CD4-positive, CD25-positive, alpha-beta regulatory T cell (primary cell): ENCODE results near the gene DAAM1. TPM values are rescaled to one million over a fixed set of nuclear protein-coding genes. Genes with fewer than 3 reads are reported as not detected.
A peak's percentile ranks its signal among the peaks of the same experiment; 100 is the strongest.

ENCODE experiments used
- ATAC-seq, 2 donors: fragments of 150-1000 bp; cut with Tn5 transposase; one replicate each; pipeline ENCODE4 v1.10.0; 2021; ENCODE audit warnings: low read depth in 2 of 2, moderate number of reproducible peaks in 2 of 2, moderate library complexity in 1 of 2
- DNase-seq, 3 donors: peaks; one replicate each; pipeline versions ENCODE4 v3.0.0 to v3.0.0-alpha.2; 2012 to 2022; ENCODE audit warnings: mixed read lengths in 1 of 3
- H3K27ac ChIP-seq: one replicate; pipeline ENCODE4 v1.7.0; 2013; ENCODE audit warnings: mild to moderate bottlenecking, low read length; ENCODE audit not compliant: insufficient read depth, poor library complexity, severe bottlenecking
- H3K27me3 ChIP-seq: one replicate; pipeline ENCODE4 v1.7.0; 2013; ENCODE audit warnings: low read length; ENCODE audit not compliant: control insufficient read depth, insufficient read depth
- H3K36me3 ChIP-seq: one replicate; pipeline ENCODE4 v1.7.0; 2013; ENCODE audit warnings: mild to moderate bottlenecking, low read length, moderate library complexity; ENCODE audit not compliant: control insufficient read depth, insufficient read depth
- H3K4me1 ChIP-seq: 2 replicates; pipeline ENCODE4 v1.7.0; 2013; ENCODE audit warnings: mild to moderate bottlenecking, low read length; ENCODE audit not compliant: insufficient read depth, control insufficient read depth, poor library complexity, severe bottlenecking
- H3K4me3 ChIP-seq: one replicate; pipeline ENCODE4 v1.7.0; 2013; ENCODE audit warnings: low read depth, mild to moderate bottlenecking, low read length, moderate library complexity
- H3K9me3 ChIP-seq, 2 experiments: 1 replicate in 1 of 2; 2 replicates in 1 of 2; pipeline ENCODE4 v1.7.0; 2013; ENCODE audit warnings: low read length in 2 of 2, mild to moderate bottlenecking in 1 of 2, moderate library complexity in 1 of 2; ENCODE audit not compliant: control insufficient read depth in 2 of 2
- H3K27ac Mint-ChIP-seq, 3 donors: one replicate each; pipeline ENCODE4 v1.8.0; 2020 to 2022; ENCODE audit warnings: mild to moderate bottlenecking in 3 of 3, mixed read lengths in 3 of 3, moderate library complexity in 2 of 3
- H3K27me3 Mint-ChIP-seq: one replicate; pipeline ENCODE4 v1.8.0; 2022; ENCODE audit warnings: mild to moderate bottlenecking, mixed read lengths
- H3K36me3 Mint-ChIP-seq: one replicate; pipeline ENCODE4 v1.8.0; 2020; ENCODE audit warnings: mixed read lengths
- H3K4me1 Mint-ChIP-seq, 4 donors: one replicate each; pipeline ENCODE4 v1.8.0; 2020 to 2022; ENCODE audit warnings: mixed read lengths in 4 of 4, mild to moderate bottlenecking in 1 of 4
- H3K4me3 Mint-ChIP-seq, 4 donors: one replicate each; pipeline ENCODE4 v1.8.0; 2020 to 2022; ENCODE audit warnings: mild to moderate bottlenecking in 4 of 4, mixed read lengths in 4 of 4, moderate library complexity in 3 of 4
- H3K9me3 Mint-ChIP-seq, 7 donors: one replicate each; pipeline ENCODE4 v1.8.0; 2020 to 2022; ENCODE audit warnings: mixed read lengths in 7 of 7, mild to moderate bottlenecking in 3 of 7, moderate library complexity in 2 of 7
- polyA plus RNA-seq, 4 donors: library from polyadenylated mRNA; unstranded; fragments of 300-500 nt; fragmentation: Illumina TruSeq; gene quantifications; one replicate each; pipeline ENCODE4 v1.2.3, GENCODE V29; 2021
- total RNA-seq: library from RNA; stranded (reverse); gene quantifications from one replicate; pipeline ENCODE4 v1.2.3, GENCODE V29; 2022

DAAM1 gene
- total and polyA plus RNA-seq, 5 donors from 2014 or later: 6.1 to 36.5 (median 11.2) TPM

DNA sequence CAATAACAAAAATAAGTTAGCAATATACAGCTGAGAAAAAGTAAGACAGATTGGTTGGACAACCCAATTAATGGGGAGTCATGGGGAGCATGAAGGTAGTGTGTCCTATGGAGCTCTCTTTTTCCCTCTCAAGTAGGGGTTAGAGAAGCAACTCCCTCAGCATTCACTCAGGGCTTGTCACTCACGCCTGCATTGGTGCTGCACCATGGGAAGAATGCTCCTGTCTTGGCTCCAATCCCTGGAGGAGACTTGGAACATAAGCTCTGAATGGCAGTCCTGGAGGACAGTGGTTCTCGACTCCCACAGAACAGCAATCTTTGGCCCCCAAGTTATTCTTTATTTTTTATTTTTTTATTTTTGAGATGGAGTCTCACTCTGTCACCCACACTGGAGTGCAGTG, 113.8 kb downstream of the DAAM1 start:
- H3K36me3 Mint-ChIP-seq: peaks cover 6% of the 10 kb centered on the region
- H3K27me3 ChIP-seq: no peaks in the 10 kb centered on the region
- no peak overlapping the region for H3K27ac ChIP-seq
- no peaks in the 10 kb centered on the region for H3K36me3 ChIP-seq
- H3K27ac Mint-ChIP-seq: no peak overlapping the region
- H3K9me3 Mint-ChIP-seq: no peaks in the 10 kb centered on the region
- H3K4me3 ChIP-seq: no peak overlapping the region
- peaks cover 20% of the 10 kb centered on the region for H3K4me1 ChIP-seq
- no peaks in the 10 kb centered on the region for H3K9me3 ChIP-seq
- H3K4me3 Mint-ChIP-seq: no peak overlapping the region
- H3K4me1 Mint-ChIP-seq: peaks cover 32 to 52% (median 40%) of the 10 kb centered on the region in 4 donors
- DNase-seq (no peak), ATAC-seq (no peak)
- H3K27me3 Mint-ChIP-seq: no peaks in the 10 kb centered on the region

GRCh38 chr14:59303216-59303615, 114.7 kb downstream of the DAAM1 start:
- peaks cover 33 to 58% (median 34%) of the 10 kb centered on the region in 4 donors for H3K4me1 Mint-ChIP-seq
- no peaks in the 10 kb centered on the region for H3K27me3 Mint-ChIP-seq
- Histone ChIP-seq H3K36me3 (no peaks in the 10 kb centered on the region), H3K27me3 (no peaks in the 10 kb centered on the region), H3K9me3 (no peaks in the 10 kb centered on the region), H3K27ac (no peak overlapping the region), H3K4me3 (no peak overlapping the region), H3K4me1 (peaks cover 15% of the 10 kb centered on the region)
- no peak overlapping the region for H3K27ac Mint-ChIP-seq
- no peak overlapping the region for H3K4me3 Mint-ChIP-seq
- H3K36me3 Mint-ChIP-seq: peaks cover 6% of the 10 kb centered on the region
- DNase-seq: no peak
- ATAC-seq: no peak
- H3K9me3 Mint-ChIP-seq: no peaks in the 10 kb centered on the region

GRCh38 chr14:59305231-59305630, 116.8 kb downstream of the DAAM1 start:
- peaks cover 6% of the 10 kb centered on the region for H3K36me3 Mint-ChIP-seq
- no peak for ATAC-seq
- H3K36me3 ChIP-seq: no peaks in the 10 kb centered on the region
- no peaks in the 10 kb centered on the region for H3K9me3 Mint-ChIP-seq
- H3K4me1 Mint-ChIP-seq: peaks cover 22 to 46% (median 28%) of the 10 kb centered on the region in 4 donors
- peaks cover 15% of the 10 kb centered on the region for H3K4me1 ChIP-seq
- no peak overlapping the region for H3K27ac Mint-ChIP-seq
- no peaks in the 10 kb centered on the region for H3K27me3 Mint-ChIP-seq
- H3K4me3 ChIP-seq: no peak overlapping the region
- H3K27me3 ChIP-seq: no peaks in the 10 kb centered on the region
- no peak for DNase-seq
- no peaks in the 10 kb centered on the region for H3K9me3 ChIP-seq
- H3K27ac ChIP-seq: no peak overlapping the region
- H3K4me3 Mint-ChIP-seq: no peak overlapping the region

DNA sequence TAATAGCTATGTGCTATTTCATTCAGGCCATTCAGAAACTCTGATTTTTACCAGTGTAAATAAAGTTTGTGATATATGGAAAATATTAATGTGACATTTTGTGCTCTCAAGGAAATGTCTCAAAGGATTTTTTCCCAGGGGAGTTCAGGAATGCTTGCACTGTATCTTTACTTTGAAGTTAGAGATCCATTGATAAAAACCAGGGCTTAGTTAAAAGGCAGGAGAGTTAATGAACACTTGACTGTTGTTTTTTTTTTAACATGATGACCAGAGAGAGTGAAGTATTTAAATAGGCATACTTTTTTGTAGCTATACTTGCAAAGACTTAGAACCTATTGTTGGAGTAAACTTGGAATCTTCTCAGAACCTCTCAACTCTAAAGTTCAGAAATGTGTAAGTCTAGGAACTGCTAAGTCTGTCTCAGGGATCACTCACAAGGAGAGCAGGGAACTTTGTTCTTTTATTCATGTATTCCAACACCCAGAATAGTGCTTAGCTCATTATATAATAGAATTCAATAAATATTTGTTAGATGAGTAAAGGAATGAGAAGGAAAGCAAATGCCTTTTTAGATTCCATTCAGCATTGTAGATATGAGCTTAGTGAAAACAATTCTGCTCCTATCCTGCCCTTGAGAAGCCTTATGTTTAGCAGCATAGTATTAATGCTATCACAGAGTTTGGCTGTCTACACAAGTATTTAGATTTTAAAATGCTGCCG, 117.5 kb downstream of the DAAM1 start:
- Mint-ChIP-seq H3K27ac (no peak overlapping the region), H3K9me3 (no peaks in the 10 kb centered on the region), H3K4me1 (peaks cover 17 to 47% (median 25%) of the 10 kb centered on the region in 4 donors), H3K4me3 (no peak overlapping the region), H3K27me3 (no peaks in the 10 kb centered on the region), H3K36me3 (peaks cover 6% of the 10 kb centered on the region)
- Histone ChIP-seq H3K9me3 (no peaks in the 10 kb centered on the region), H3K36me3 (no peaks in the 10 kb centered on the region), H3K4me3 (no peak overlapping the region), H3K4me1 (peaks cover 10% of the 10 kb centered on the region), H3K27ac (no peak overlapping the region), H3K27me3 (no peaks in the 10 kb centered on the region)
- DNase-seq: no peak
- ATAC-seq: no peak

DNA sequence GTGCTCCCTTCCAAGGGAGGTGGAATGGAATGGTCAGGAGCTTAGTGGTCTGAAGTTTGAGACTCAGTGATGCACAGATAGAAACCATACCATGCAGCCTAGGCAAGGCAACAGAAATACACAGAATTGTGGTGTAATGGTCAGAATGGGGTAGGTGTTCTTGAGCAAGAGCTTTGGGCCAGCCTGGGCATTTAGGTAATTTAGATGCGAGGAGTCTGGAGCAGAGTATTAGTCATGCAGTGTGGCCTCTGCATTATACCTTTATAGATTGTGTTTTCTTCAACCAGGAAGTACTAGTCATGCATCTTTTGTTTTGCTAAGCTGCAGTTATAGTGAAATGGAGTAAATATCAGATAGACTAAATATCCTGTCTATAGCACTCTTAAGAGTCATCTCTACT, 118.3 kb downstream of the DAAM1 start:
- H3K27me3 ChIP-seq: no peaks in the 10 kb centered on the region
- H3K4me3 ChIP-seq: no peak overlapping the region
- Mint-ChIP-seq H3K4me1 (peaks cover 9 to 40% (median 19%) of the 10 kb centered on the region in 4 donors), H3K4me3 (no peak overlapping the region), H3K36me3 (peaks cover 6% of the 10 kb centered on the region), H3K9me3 (no peaks in the 10 kb centered on the region), H3K27ac (peak overlapping the region in 1 of 3 donors; percentile 1), H3K27me3 (no peaks in the 10 kb centered on the region)
- H3K27ac ChIP-seq: no peak overlapping the region
- DNase-seq: peak in 1 of 3 donors; percentile 26
- H3K36me3 ChIP-seq: no peaks in the 10 kb centered on the region
- peak; percentile 42 to 67 for ATAC-seq
- H3K4me1 ChIP-seq: peaks cover 3% of the 10 kb centered on the region
- H3K9me3 ChIP-seq: no peaks in the 10 kb centered on the region

- ATAC-seq: no peak
- no peak for DNase-seq
- Histone ChIP-seq H3K4me3 (no peak overlapping the region), H3K27me3 (no peaks in the 10 kb centered on the region), H3K4me1 (no peaks in the 10 kb centered on the region), H3K36me3 (no peaks in the 10 kb centered on the region), H3K27ac (no peak overlapping the region), H3K9me3 (no peaks in the 10 kb centered on the region)
- Mint-ChIP-seq H3K27me3 (no peaks in the 10 kb centered on the region), H3K4me3 (no peak overlapping the region), H3K4me1 (peaks cover 6 to 37% (median 19%) of the 10 kb centered on the region in 4 donors), H3K9me3 (no peaks in the 10 kb centered on the region), H3K36me3 (peaks cover 6% of the 10 kb centered on the region), H3K27ac (peak overlapping the region in 1 of 3 donors; percentile 20)
These were observed 119.6 kb downstream of the DAAM1 start for GRCh38 chr14:59308086-59308485.

GRCh38 chr14:59308673-59309072, 120.2 kb downstream of the DAAM1 start:
- H3K4me3 ChIP-seq: no peak overlapping the region
- no peak overlapping the region for H3K27ac ChIP-seq
- H3K4me1 ChIP-seq: no peaks in the 10 kb centered on the region
- H3K9me3 ChIP-seq: no peaks in the 10 kb centered on the region
- Mint-ChIP-seq H3K4me3 (no peak overlapping the region), H3K9me3 (no peaks in the 10 kb centered on the region), H3K36me3 (peaks cover 6% of the 10 kb centered on the region), H3K27me3 (no peaks in the 10 kb centered on the region), H3K4me1 (peaks cover 6 to 37% (median 19%) of the 10 kb centered on the region in 4 donors), H3K27ac (no peak overlapping the region)
- H3K27me3 ChIP-seq: no peaks in the 10 kb centered on the region
- DNase-seq (no peak), ATAC-seq (no peak)
- H3K36me3 ChIP-seq: no peaks in the 10 kb centered on the region

GRCh38 chr14:59309291-59309900, 120.9 kb downstream of the DAAM1 start:
- Histone ChIP-seq H3K36me3 (no peaks in the 10 kb centered on the region), H3K4me1 (no peaks in the 10 kb centered on the region)

More at GRCh38 chr14:59309291-59309900, 120.9 kb downstream of the DAAM1 start:
- Mint-ChIP-seq H3K9me3 (no peaks in the 10 kb centered on the region), H3K36me3 (peaks cover 6% of the 10 kb centered on the region), H3K27ac (no peak overlapping the region), H3K4me1 (peaks cover 6 to 37% (median 18%) of the 10 kb centered on the region in 4 donors), H3K27me3 (no peaks in the 10 kb centered on the region), H3K4me3 (no peak overlapping the region)
- no peaks in the 10 kb centered on the region for H3K27me3 ChIP-seq
- H3K4me3 ChIP-seq: no peak overlapping the region
- H3K9me3 ChIP-seq: no peaks in the 10 kb centered on the region
- H3K27ac ChIP-seq: no peak overlapping the region
- no peak for DNase-seq
- ATAC-seq: no peak
